Memory B cell (primary cell): ENCODE data around the gene ITGB8.
A peak's percentile ranks its signal among the peaks of the same experiment; 100 is the strongest.

Experiments
- ATAC-seq: fragments of 150-1000 bp; cut with Tn5 transposase; 2 replicates; pipeline ENCODE4 v1.10.0; 2021; ENCODE audit warnings: low read depth, mild to moderate bottlenecking, moderate library complexity
- DNase-seq, 2 donors: peaks; one replicate each; pipeline ENCODE4 v3.0.0; 2022; ENCODE audit warnings: low spot score in 2 of 2
- H3K27ac Mint-ChIP-seq: one replicate; pipeline ENCODE4 v1.8.0; 2022; ENCODE audit warnings: mild to moderate bottlenecking, moderate library complexity, mixed read lengths
- H3K27me3 Mint-ChIP-seq: one replicate; pipeline ENCODE4 v1.8.0; 2022; ENCODE audit warnings: mixed read lengths
- H3K36me3 Mint-ChIP-seq: one replicate; pipeline ENCODE4 v1.8.0; 2022; ENCODE audit warnings: mild to moderate bottlenecking, mixed read lengths
- H3K4me1 Mint-ChIP-seq: one replicate; pipeline ENCODE4 v1.8.0; 2022; ENCODE audit warnings: mixed read lengths
- H3K4me3 Mint-ChIP-seq: one replicate; pipeline ENCODE4 v1.8.0; 2022; ENCODE audit warnings: mild to moderate bottlenecking, moderate library complexity, mixed read lengths
- H3K9me3 Mint-ChIP-seq: one replicate; pipeline ENCODE4 v1.8.0; 2022; ENCODE audit warnings: mixed read lengths

The ITGB8 gene

GRCh38 chr7:20394284-20394683 is 63.6 kb downstream of the ITGB8 start:
- peaks cover 2% of the 10 kb centered on the region for H3K4me1 Mint-ChIP-seq

DNA sequence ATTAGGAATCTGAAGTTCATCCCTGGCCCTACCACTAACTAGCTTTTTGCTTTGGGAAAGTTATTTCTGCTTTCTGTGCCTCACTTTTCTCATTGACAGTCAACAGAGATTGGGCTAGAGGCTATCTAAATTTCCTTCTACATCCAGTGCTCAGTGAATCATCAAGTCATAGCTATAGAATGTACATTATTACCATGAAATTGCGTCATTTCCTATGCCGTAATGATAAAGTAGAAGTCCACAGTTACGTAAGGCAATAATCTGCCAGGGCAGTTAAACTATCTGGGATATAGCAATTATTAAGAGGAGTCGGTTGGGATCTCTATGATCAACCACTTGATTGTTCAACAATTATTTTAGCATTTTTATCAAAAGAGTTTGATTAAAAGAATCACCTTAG is 64.4 kb downstream of the ITGB8 start:
- H3K4me3 Mint-ChIP-seq, result no peak overlapping the region
- H3K9me3 Mint-ChIP-seq, result no peaks in the 10 kb centered on the region
- H3K27ac Mint-ChIP-seq, result no peak overlapping the region
- H3K4me1 Mint-ChIP-seq, result peaks cover 2% of the 10 kb centered on the region
- no peak for DNase-seq
- peaks cover 4% of the 10 kb centered on the region for H3K27me3 Mint-ChIP-seq
- no peak for ATAC-seq
- no peaks in the 10 kb centered on the region for H3K36me3 Mint-ChIP-seq

More at GRCh38 chr7:20394284-20394683, 63.6 kb downstream of the ITGB8 start:
- Mint-ChIP-seq H3K4me3 (no peak overlapping the region), H3K27ac (no peak overlapping the region), H3K36me3 (no peaks in the 10 kb centered on the region), H3K9me3 (no peaks in the 10 kb centered on the region), H3K27me3 (peaks cover 4% of the 10 kb centered on the region)
- no peak for DNase-seq
- ATAC-seq, result no peak

GRCh38 chr7:20395511-20395910 is 64.8 kb downstream of the ITGB8 start:
- Mint-ChIP-seq H3K4me1 (peaks cover 2% of the 10 kb centered on the region), H3K36me3 (no peaks in the 10 kb centered on the region), H3K27ac (no peak overlapping the region), H3K4me3 (no peak overlapping the region), H3K27me3 (peaks cover 4% of the 10 kb centered on the region), H3K9me3 (no peaks in the 10 kb centered on the region)
- peak; percentile 17 for ATAC-seq
- DNase-seq, result no peak

DNA sequence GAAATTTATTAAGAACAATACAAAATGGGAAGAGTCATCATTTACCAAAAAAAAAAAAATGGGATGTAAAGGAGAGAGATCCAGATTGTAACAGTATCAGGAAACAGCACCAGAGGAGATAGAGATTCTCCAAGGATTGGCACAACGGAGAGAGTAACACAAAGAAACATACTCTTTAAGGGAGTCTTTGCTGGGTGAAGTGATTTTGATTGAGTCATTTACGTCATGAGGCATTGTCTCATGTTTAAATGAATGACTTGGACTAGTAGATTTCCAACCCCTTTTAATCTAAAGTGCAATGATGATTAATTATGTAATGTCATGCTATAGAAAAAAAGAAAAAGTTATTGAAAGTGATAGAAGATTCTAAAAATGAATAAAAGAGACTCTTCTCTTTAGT is 68.8 kb downstream of the ITGB8 start:
- Mint-ChIP-seq H3K27ac (no peak overlapping the region), H3K4me3 (no peak overlapping the region), H3K9me3 (no peaks in the 10 kb centered on the region), H3K27me3 (no peaks in the 10 kb centered on the region), H3K36me3 (no peaks in the 10 kb centered on the region), H3K4me1 (peaks cover 2% of the 10 kb centered on the region)
- DNase-seq (no peak), ATAC-seq (no peak)

- Mint-ChIP-seq H3K9me3 (no peaks in the 10 kb centered on the region), H3K27ac (no peak overlapping the region), H3K36me3 (no peaks in the 10 kb centered on the region), H3K4me3 (no peak overlapping the region), H3K4me1 (peaks cover 2% of the 10 kb centered on the region), H3K27me3 (no peaks in the 10 kb centered on the region)
- ATAC-seq (no peak), DNase-seq (no peak)
These were observed 71.4 kb downstream of the ITGB8 start for GRCh38 chr7:20401861-20402746.

DNA sequence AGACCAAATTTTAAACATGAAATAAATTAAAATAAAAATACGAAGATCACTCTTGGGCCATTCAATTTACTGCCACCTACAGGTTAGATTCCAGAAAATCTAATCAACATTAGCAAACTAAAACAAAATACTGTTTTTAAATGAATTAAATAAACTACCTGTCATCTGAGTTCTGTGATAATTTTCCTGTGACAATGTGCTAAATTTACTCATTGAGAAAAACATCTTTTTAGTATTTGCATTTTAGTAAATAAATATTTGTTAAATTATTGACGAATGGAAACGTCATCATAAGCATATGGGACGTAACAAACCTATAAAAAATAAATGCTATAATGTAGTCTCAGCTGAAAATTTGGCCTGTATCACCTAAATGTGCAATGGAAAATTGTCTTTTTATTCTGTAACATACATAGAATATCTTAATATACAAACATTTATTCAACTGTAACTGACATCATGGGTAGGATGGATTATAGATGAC is 72.1 kb downstream of the ITGB8 start:
- no peak overlapping the region for H3K4me3 Mint-ChIP-seq
- no peak for ATAC-seq
- DNase-seq, result no peak
- peaks cover 2% of the 10 kb centered on the region for H3K4me1 Mint-ChIP-seq
- no peaks in the 10 kb centered on the region for H3K9me3 Mint-ChIP-seq
- H3K36me3 Mint-ChIP-seq, result no peaks in the 10 kb centered on the region
- no peak overlapping the region for H3K27ac Mint-ChIP-seq
- H3K27me3 Mint-ChIP-seq, result no peaks in the 10 kb centered on the region

DNA sequence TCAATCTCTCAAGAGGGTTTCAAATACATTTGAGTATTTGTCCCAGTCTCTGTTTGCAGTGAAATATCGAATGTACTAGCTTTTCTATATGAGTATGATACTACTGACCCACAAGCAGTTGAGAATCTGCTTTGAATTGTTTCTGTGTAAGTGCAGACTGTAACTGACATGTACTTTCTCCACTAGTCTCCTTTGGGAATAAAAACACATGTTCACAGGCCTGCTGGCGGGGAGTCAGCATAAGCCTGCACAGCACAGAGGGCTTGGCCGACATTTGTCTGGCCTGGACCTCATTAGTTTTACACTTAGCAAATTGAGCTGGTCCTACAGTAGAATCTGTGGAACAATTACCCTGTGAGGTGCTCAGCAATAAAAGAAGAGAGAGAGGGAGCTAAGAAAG is 72.6 kb downstream of the ITGB8 start:
- no peaks in the 10 kb centered on the region for H3K36me3 Mint-ChIP-seq
- no peaks in the 10 kb centered on the region for H3K27me3 Mint-ChIP-seq
- no peak overlapping the region for H3K27ac Mint-ChIP-seq
- no peak for DNase-seq
- peaks cover 2% of the 10 kb centered on the region for H3K4me1 Mint-ChIP-seq
- H3K4me3 Mint-ChIP-seq, result no peak overlapping the region
- H3K9me3 Mint-ChIP-seq, result no peaks in the 10 kb centered on the region
- no peak for ATAC-seq

DNA sequence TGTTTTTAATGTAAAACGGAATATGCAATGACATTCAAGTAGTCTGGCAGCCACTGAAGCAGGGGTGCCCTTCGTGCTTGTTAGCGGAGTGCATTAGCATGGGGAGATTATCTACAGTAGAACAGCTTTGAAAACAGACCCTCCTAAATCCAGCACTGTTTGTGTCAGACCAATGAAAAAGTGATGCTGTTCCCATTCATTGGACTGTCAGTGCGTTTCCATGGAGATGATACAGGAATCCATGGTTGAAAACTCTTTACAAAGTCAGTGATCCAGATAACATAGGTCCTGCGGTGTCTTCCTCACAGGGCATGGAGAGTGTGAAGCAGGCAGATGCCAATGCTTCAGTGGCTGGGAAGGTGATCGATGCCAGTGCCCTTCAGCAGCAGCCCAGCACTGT is 73.6 kb downstream of the ITGB8 start:
- ATAC-seq (no peak), DNase-seq (no peak)

GRCh38 chr7:20407585-20408466 is 77.1 kb downstream of the ITGB8 start:
- no peaks in the 10 kb centered on the region for H3K4me1 Mint-ChIP-seq
- no peaks in the 10 kb centered on the region for H3K36me3 Mint-ChIP-seq
- H3K27me3 Mint-ChIP-seq, result no peaks in the 10 kb centered on the region
- ATAC-seq (no peak), DNase-seq (no peak)
- H3K9me3 Mint-ChIP-seq, result no peaks in the 10 kb centered on the region
- H3K4me3 Mint-ChIP-seq, result no peak overlapping the region
- H3K27ac Mint-ChIP-seq, result no peak overlapping the region

More for the DNA sequence above, 73.6 kb downstream of the ITGB8 start:
- no peaks in the 10 kb centered on the region for H3K9me3 Mint-ChIP-seq
- no peaks in the 10 kb centered on the region for H3K4me1 Mint-ChIP-seq
- H3K27ac Mint-ChIP-seq, result no peak overlapping the region
- no peaks in the 10 kb centered on the region for H3K36me3 Mint-ChIP-seq
- no peak overlapping the region for H3K4me3 Mint-ChIP-seq
- H3K27me3 Mint-ChIP-seq, result no peaks in the 10 kb centered on the region

- H3K27me3 Mint-ChIP-seq, result no peaks in the 10 kb centered on the region
- H3K9me3 Mint-ChIP-seq, result no peaks in the 10 kb centered on the region
- no peak overlapping the region for H3K4me3 Mint-ChIP-seq
- ATAC-seq (no peak), DNase-seq (no peak)
- no peak overlapping the region for H3K27ac Mint-ChIP-seq
- H3K36me3 Mint-ChIP-seq, result no peaks in the 10 kb centered on the region
- H3K4me1 Mint-ChIP-seq, result no peaks in the 10 kb centered on the region
These were observed 77.7 kb downstream of the ITGB8 start for GRCh38 chr7:20408467-20408826.

DNA sequence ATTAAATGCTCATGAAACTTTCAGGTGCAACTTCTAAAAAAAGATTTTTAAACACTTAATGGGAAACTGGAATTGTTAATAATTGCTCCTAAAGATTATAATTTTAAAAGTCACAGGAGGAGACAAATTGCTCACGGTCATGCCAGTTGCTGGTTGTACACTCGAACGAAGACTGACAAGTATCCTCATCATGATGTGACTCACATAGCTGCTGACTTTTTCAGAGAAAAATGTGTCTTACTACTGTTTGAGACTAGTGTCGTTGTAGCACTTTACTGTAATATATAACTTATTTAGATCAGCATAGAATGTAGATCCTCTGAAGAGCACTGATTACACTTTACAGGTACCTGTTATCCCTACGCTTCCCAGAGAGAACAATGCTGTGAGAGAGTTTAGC is 79.3 kb downstream of the ITGB8 start:
- ATAC-seq, result no peak
- Mint-ChIP-seq H3K4me1 (no peaks in the 10 kb centered on the region), H3K4me3 (no peak overlapping the region), H3K27ac (no peak overlapping the region), H3K36me3 (no peaks in the 10 kb centered on the region), H3K9me3 (no peaks in the 10 kb centered on the region), H3K27me3 (no peaks in the 10 kb centered on the region)
- no peak for DNase-seq

GRCh38 chr7:20411372-20411771 is 80.7 kb downstream of the ITGB8 start:
- H3K4me1 Mint-ChIP-seq, result no peaks in the 10 kb centered on the region
- no peaks in the 10 kb centered on the region for H3K27me3 Mint-ChIP-seq
- H3K4me3 Mint-ChIP-seq, result no peak overlapping the region
- DNase-seq (no peak), ATAC-seq (no peak)
- H3K9me3 Mint-ChIP-seq, result no peaks in the 10 kb centered on the region
- no peaks in the 10 kb centered on the region for H3K36me3 Mint-ChIP-seq
- no peak overlapping the region for H3K27ac Mint-ChIP-seq

DNA sequence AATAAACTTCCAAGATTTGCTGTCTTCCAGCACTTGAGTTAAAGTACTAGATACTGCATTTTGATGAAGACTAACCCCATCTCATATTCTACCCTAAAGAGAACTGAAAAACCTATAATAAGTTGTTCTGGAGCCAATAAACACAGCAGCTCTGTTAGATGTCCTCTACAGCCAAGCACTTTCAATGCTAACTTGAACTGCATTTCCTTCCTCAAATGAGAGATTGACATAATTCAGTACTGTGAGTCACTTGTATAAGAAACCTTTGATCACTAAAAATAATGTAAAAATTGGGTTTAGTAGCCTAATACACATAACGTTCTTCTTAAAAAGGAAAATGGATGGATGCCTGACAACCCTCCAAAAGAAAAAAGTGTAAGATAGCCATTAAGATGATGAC is 81.3 kb downstream of the ITGB8 start:
- Mint-ChIP-seq H3K9me3 (no peaks in the 10 kb centered on the region), H3K27ac (no peak overlapping the region), H3K4me1 (no peaks in the 10 kb centered on the region), H3K4me3 (no peak overlapping the region), H3K36me3 (no peaks in the 10 kb centered on the region), H3K27me3 (no peaks in the 10 kb centered on the region)
- DNase-seq (no peak), ATAC-seq (no peak)

GRCh38 chr7:20417260-20417659 is 86.6 kb downstream of the ITGB8 start:
- Mint-ChIP-seq H3K27me3 (no peaks in the 10 kb centered on the region), H3K4me1 (no peaks in the 10 kb centered on the region), H3K27ac (no peak overlapping the region), H3K36me3 (no peaks in the 10 kb centered on the region), H3K9me3 (no peaks in the 10 kb centered on the region), H3K4me3 (no peak overlapping the region)
- DNase-seq, result no peak
- ATAC-seq, result peak; percentile 22
